GM10847 (cell line): ENCODE data around the gene CCNL1.

Source experiments
- POLR2A ChIP-seq: IDR thresholded peaks from 2 replicates; pipeline ENCODE4 v1.6.1; 2011; ENCODE audit not compliant: insufficient read length; ENCODE audit errors: extremely low read depth

The CCNL1 gene

GRCh38 chr3:157159762-157160657, at the start of gene CCNL1:
Gene CCNL1, minus strand, starts transcription at chr3:157160147. Its CDS starts 53 bp downstream, at chr3:157160094.
- peak; percentile 98 for TF ChIP-seq POLR2A

- TF ChIP-seq POLR2A = no peak
These were observed 44.9 kb upstream of the CCNL1 start for GRCh38 chr3:157204880-157205279.

- TF ChIP-seq POLR2A = no peak
These were observed 44.5 kb upstream of the CCNL1 start for GRCh38 chr3:157204431-157204830.

GRCh38 chr3:157201648-157202278, 41.8 kb upstream of the CCNL1 start:
- TF ChIP-seq POLR2A = no peak

GRCh38 chr3:157199841-157200240, 39.9 kb upstream of the CCNL1 start:
- no peak for TF ChIP-seq POLR2A

- no peak for TF ChIP-seq POLR2A
These were observed 36.0 kb upstream of the CCNL1 start for GRCh38 chr3:157195965-157196364.

- TF ChIP-seq POLR2A = no peak
These were observed 30.5 kb upstream of the CCNL1 start for GRCh38 chr3:157190380-157190872.

- TF ChIP-seq POLR2A = no peak
These were observed 28.4 kb upstream of the CCNL1 start for GRCh38 chr3:157188391-157188790.

- TF ChIP-seq POLR2A = no peak
These were observed 22.9 kb upstream of the CCNL1 start for GRCh38 chr3:157182879-157183278.

- TF ChIP-seq POLR2A = no peak
These were observed 20.3 kb upstream of the CCNL1 start for GRCh38 chr3:157180262-157180661.

- no peak for TF ChIP-seq POLR2A
These were observed 19.4 kb upstream of the CCNL1 start for GRCh38 chr3:157179365-157179803.

GRCh38 chr3:157176934-157177333, 17.0 kb upstream of the CCNL1 start:
- no peak for TF ChIP-seq POLR2A

- TF ChIP-seq POLR2A = no peak
These were observed 16.0 kb upstream of the CCNL1 start for GRCh38 chr3:157175691-157176507.

- TF ChIP-seq POLR2A = peak; percentile 96
These were observed 14.9 kb upstream of the CCNL1 start for GRCh38 chr3:157174649-157175498.

- TF ChIP-seq POLR2A = no peak
These were observed 14.3 kb upstream of the CCNL1 start for GRCh38 chr3:157174290-157174648.

GRCh38 chr3:157172746-157173145, 12.8 kb upstream of the CCNL1 start:
- no peak for TF ChIP-seq POLR2A
